PC-9 (cell line): ENCODE data around the gene TICAM2. TPM values are rescaled to one million over a fixed set of nuclear protein-coding genes. Genes with fewer than 3 reads are reported as not detected.

Experiments
- BruUV-seq: library from RNA; stranded (reverse); fragments of 400-500 nt; replicated peaks from 2 replicates; lab custom pipeline; 2021; lab: Mats Ljungman, UMichigan
- CTCF ChIA-PET: fragments of 300-600 bp; sonication (Branson Sonifier 250); formaldehyde crosslinking; loops from one replicate; lab custom pipeline; 2022; ENCODE audit warnings: antibody characterized with exemption; lab: Charles Lee
- POLR2A ChIA-PET: fragments of 300-600 bp; sonication (Branson Sonifier 250); formaldehyde crosslinking; loops from one replicate; lab custom pipeline; 2022; ENCODE audit warnings: antibody characterized with exemption; ENCODE audit not compliant: unreplicated experiment; lab: Charles Lee
- DNase-seq, 2 experiments: peaks; one replicate each; pipeline versions ENCODE4 v3.0.0 to v3.0.0-alpha.2; 2015 to 2022; ENCODE audit warnings: mixed read lengths in 1 of 2
- H2AFZ ChIP-seq: fragments of 200-600 bp; sonication (generic); 2 replicates; pipeline ENCODE4 v1.8.1; 2017; ENCODE audit warnings: antibody characterized with exemption
- H3F3A ChIP-seq: fragments of 200-600 bp; sonication (generic); 2 replicates; pipeline ENCODE4 v1.8.1; 2017; ENCODE audit warnings: antibody characterized with exemption, mild to moderate bottlenecking, low read depth; ENCODE audit not compliant: insufficient read depth
- H3K27ac ChIP-seq: fragments of 200-600 bp; sonication (generic); 2 replicates; pipeline ENCODE4 v1.6.1; 2016; ENCODE audit warnings: mixed run types
- H3K27me3 ChIP-seq: fragments of 200-600 bp; sonication (generic); 2 replicates; pipeline ENCODE4 v1.6.1; 2016; ENCODE audit warnings: low read depth, mixed run types; ENCODE audit not compliant: insufficient read depth
- H3K36me3 ChIP-seq: fragments of 200-600 bp; sonication (generic); 2 replicates; pipeline ENCODE4 v1.6.1; 2016; ENCODE audit warnings: low read depth, mixed run types
- H3K4me1 ChIP-seq: fragments of 200-600 bp; sonication (generic); replicated peaks from 2 replicates; pipeline ENCODE4 v1.6.1; 2016; ENCODE audit warnings: mixed run types; ENCODE audit not compliant: insufficient read depth
- H3K4me2 ChIP-seq: fragments of 200-600 bp; sonication (generic); 2 replicates; pipeline ENCODE4 v1.6.1; 2017; ENCODE audit warnings: mixed run types
- H3K4me3 ChIP-seq: fragments of 200-600 bp; sonication (generic); 2 replicates; pipeline ENCODE4 v1.6.1; 2016; ENCODE audit warnings: mixed run types
- H3K79me2 ChIP-seq: fragments of 200-600 bp; sonication (generic); 2 replicates; pipeline ENCODE4 v1.6.1; 2017; ENCODE audit warnings: low read depth, mixed run types
- H3K9me2 ChIP-seq: fragments of 200-600 bp; sonication (generic); 2 replicates; pipeline ENCODE4 v1.8.1; 2017; ENCODE audit warnings: mild to moderate bottlenecking; ENCODE audit not compliant: insufficient read depth
- H3K9me3 ChIP-seq: fragments of 200-600 bp; sonication (generic); 2 replicates; pipeline ENCODE4 v1.8.1; 2016; ENCODE audit warnings: low read depth; ENCODE audit not compliant: insufficient read depth
- H4K20me1 ChIP-seq: fragments of 200-600 bp; sonication (generic); 2 replicates; pipeline ENCODE4 v1.8.1; 2017; ENCODE audit not compliant: insufficient read depth
- CTCF ChIP-seq: fragments of 200-600 bp; sonication (generic); conservative IDR thresholded peaks from 2 replicates; pipeline ENCODE4 v1.6.1; 2017; ENCODE audit warnings: mixed run types, antibody characterized with exemption, mild to moderate bottlenecking, moderate library complexity
- EZH2 ChIP-seq: fragments of 200-600 bp; sonication (generic); IDR thresholded peaks from 2 replicates; pipeline ENCODE4 v1.8.0; 2017; ENCODE audit warnings: antibody characterized with exemption, low read depth
- intact Hi-C: fragments of 100-400 bp; cut with micrococcal nuclease; formaldehyde crosslinking; loops from one replicate; pipeline ENCODE4 v1.10.0; 2022; ENCODE audit not compliant: unreplicated experiment
- total RNA-seq: library from RNA; stranded (reverse); gene quantifications from 2 replicates; pipeline ENCODE4 v1.2.3, GENCODE V29; 2021

TICAM2 gene
- total RNA-seq, 1 experiment from 2014 or later = 1.8 TPM

- DNase-seq = no peak
- Histone ChIP-seq H3K4me1 (peaks cover 15% of the 10 kb centered on the region; the same call in 1 of the 2 replicates), H4K20me1 (no peaks in the 10 kb centered on the region), H2AFZ (no peak overlapping the region), H3K4me2 (no peak overlapping the region), H3F3A (no peaks in the 10 kb centered on the region), H3K27me3 (no peaks in the 10 kb centered on the region), H3K4me3 (no peak overlapping the region), H3K79me2 (no peaks in the 10 kb centered on the region), H3K36me3 (no peaks in the 10 kb centered on the region), H3K9me2 (no peaks in the 10 kb centered on the region), H3K9me3 (no peaks in the 10 kb centered on the region), H3K27ac (no peak overlapping the region)
- CTCF ChIA-PET = no interaction called here
- intact Hi-C loops = no loop called here
- BruUV-seq = no TSS peak
- POLR2A ChIA-PET = no interaction called here
- TF ChIP-seq EZH2 = no peak
These were observed 21.3 kb downstream of the TICAM2 start for GRCh38 chr5:115580941-115581340.

GRCh38 chr5:115579747-115580173 is 22.5 kb downstream of the TICAM2 start:
- BruUV-seq = no TSS peak
- H3K27me3 ChIP-seq = no peaks in the 10 kb centered on the region
- intact Hi-C loops = no loop called here
- no peak overlapping the region for H2AFZ ChIP-seq
- no peaks in the 10 kb centered on the region for H3K9me3 ChIP-seq
- no peak overlapping the region for H3K4me2 ChIP-seq
- no peaks in the 10 kb centered on the region for H4K20me1 ChIP-seq
- no peaks in the 10 kb centered on the region for H3F3A ChIP-seq
- no peak overlapping the region for H3K27ac ChIP-seq
- ChIA-PET POLR2A (no interaction called here), CTCF (no interaction called here)
- no peak for DNase-seq
- no peak for TF ChIP-seq EZH2
- no peak for TF ChIP-seq CTCF
- no peaks in the 10 kb centered on the region for H3K9me2 ChIP-seq
- H3K4me1 ChIP-seq = peaks cover 17% of the 10 kb centered on the region; the same call in 1 of the 2 replicates
- H3K36me3 ChIP-seq = no peaks in the 10 kb centered on the region
- no peaks in the 10 kb centered on the region for H3K79me2 ChIP-seq
- no peak overlapping the region for H3K4me3 ChIP-seq

GRCh38 chr5:115579216-115579615 is 23.1 kb downstream of the TICAM2 start:
- Histone ChIP-seq H3K36me3 (no peaks in the 10 kb centered on the region), H4K20me1 (no peaks in the 10 kb centered on the region), H3K4me1 (peaks cover 14% of the 10 kb centered on the region), H3K4me3 (no peak overlapping the region), H2AFZ (no peak overlapping the region), H3K9me3 (no peaks in the 10 kb centered on the region), H3K4me2 (no peak overlapping the region), H3K79me2 (no peaks in the 10 kb centered on the region), H3F3A (no peaks in the 10 kb centered on the region), H3K9me2 (no peaks in the 10 kb centered on the region), H3K27me3 (no peaks in the 10 kb centered on the region), H3K27ac (no peak overlapping the region)
- intact Hi-C loops = no loop called here
- no peak for DNase-seq
- ChIA-PET CTCF (no interaction called here), POLR2A (no interaction called here)
- no TSS peak for BruUV-seq
- TF ChIP-seq EZH2 (no peak), CTCF (no peak)

- no peak overlapping the region for H3K27ac ChIP-seq
- CTCF ChIA-PET = no interaction called here
- no TSS peak for BruUV-seq
- no peaks in the 10 kb centered on the region for H3K27me3 ChIP-seq
- intact Hi-C loops = no loop called here
- no peak overlapping the region for H3K4me2 ChIP-seq
- H3K4me3 ChIP-seq = no peak overlapping the region
- DNase-seq = no peak
- no peaks in the 10 kb centered on the region for H3K79me2 ChIP-seq
- no peaks in the 10 kb centered on the region for H3K36me3 ChIP-seq
- H4K20me1 ChIP-seq = no peaks in the 10 kb centered on the region
- no peaks in the 10 kb centered on the region for H3F3A ChIP-seq
- peaks cover 13% of the 10 kb centered on the region for H3K4me1 ChIP-seq
- TF ChIP-seq EZH2 = no peak
- no peak for TF ChIP-seq CTCF
- H3K9me3 ChIP-seq = no peaks in the 10 kb centered on the region
- no peaks in the 10 kb centered on the region for H3K9me2 ChIP-seq
- POLR2A ChIA-PET = no interaction called here
- H2AFZ ChIP-seq = no peak overlapping the region
These were observed 23.6 kb downstream of the TICAM2 start for GRCh38 chr5:115578657-115579056.
